Neural cell (in vitro differentiated cells): Measurements from ENCODE around the gene MAP2K4. TPM values are rescaled to one million over a fixed set of nuclear protein-coding genes. Genes with fewer than 3 reads are reported as not detected.

Source experiments
- H2AFZ ChIP-seq: fragments of 200-600, 300-800 bp; sonication (generic), shearing (Covaris generic); 2 replicates; pipeline ENCODE4 v1.6.0; 2014; ENCODE audit warnings: low read depth, mild to moderate bottlenecking, antibody characterized with exemption, low read length, moderate library complexity
- H3F3A ChIP-seq: fragments of 200-600 bp; shearing (Covaris generic); 2 replicates; pipeline ENCODE4 v1.6.1; 2016; ENCODE audit warnings: mild to moderate bottlenecking, moderate library complexity, mixed read lengths, antibody characterized with exemption, low read length; ENCODE audit not compliant: insufficient read depth, poor library complexity, severe bottlenecking
- H3K27ac ChIP-seq: fragments of 200-600, 300-800 bp; sonication (generic), shearing (Covaris generic); 2 replicates; pipeline ENCODE4 v1.5.1; 2014; ENCODE audit warnings: mild to moderate bottlenecking, low read length, moderate library complexity
- H3K27me3 ChIP-seq: fragments of 300-800, 200-600 bp; sonication (generic), shearing (Covaris generic); 2 replicates; pipeline ENCODE4 v1.6.0; 2014; ENCODE audit warnings: mild to moderate bottlenecking, low read depth, low read length, moderate library complexity; ENCODE audit not compliant: insufficient read depth
- H3K36me3 ChIP-seq: fragments of 300-800, 200-600 bp; sonication (generic), shearing (Covaris generic); 2 replicates; pipeline ENCODE4 v1.5.1; 2014; ENCODE audit warnings: mild to moderate bottlenecking, antibody characterized with exemption, low read length, moderate library complexity; ENCODE audit not compliant: insufficient read depth
- H3K4me2 ChIP-seq: fragments of 300-800, 200-600 bp; sonication (generic), shearing (Covaris generic); 2 replicates; pipeline ENCODE4 v1.6.0; 2014; ENCODE audit warnings: mild to moderate bottlenecking, low read length
- H3K4me3 ChIP-seq: fragments of 300-800, 200-600 bp; sonication (generic), shearing (Covaris generic); 2 replicates; pipeline ENCODE4 v1.5.1; 2014; ENCODE audit warnings: mild to moderate bottlenecking, low read length, moderate library complexity
- H3K79me2 ChIP-seq: fragments of 200-600 bp; shearing (Covaris generic); replicated peaks from 2 replicates; pipeline ENCODE4 v1.6.0; 2014; ENCODE audit warnings: mild to moderate bottlenecking, low read length, moderate library complexity; ENCODE audit not compliant: insufficient read depth
- H3K9ac ChIP-seq: fragments of 300-800, 200-600 bp; sonication (generic), shearing (Covaris generic); 2 replicates; pipeline ENCODE4 v1.6.1; 2016; ENCODE audit warnings: mild to moderate bottlenecking, low read length, mixed read lengths
- H3K9me2 ChIP-seq: fragments of 200-600 bp; shearing (Covaris generic); 2 replicates; pipeline ENCODE4 v1.6.1; 2016; ENCODE audit warnings: mild to moderate bottlenecking, low read length, mixed read lengths; ENCODE audit not compliant: insufficient read depth
- H3K9me3 ChIP-seq: fragments of 200-600, 300-800 bp; sonication (generic), shearing (Covaris generic); 2 replicates; pipeline ENCODE4 v1.6.1; 2016; ENCODE audit warnings: mild to moderate bottlenecking, mixed run types, low read length, moderate library complexity, mixed read lengths
- H4K20me1 ChIP-seq: fragments of 200-600 bp; shearing (Covaris generic); 2 replicates; pipeline ENCODE4 v1.6.1; 2016; ENCODE audit warnings: mild to moderate bottlenecking, mixed run types; ENCODE audit not compliant: insufficient read depth
- CTCF ChIP-seq: fragments of 450-650 bp; IDR thresholded peaks from 2 replicates; pipeline ENCODE4 v1.5.1; 2014; ENCODE audit warnings: antibody characterized with exemption, mild to moderate bottlenecking, moderate library complexity; ENCODE audit not compliant: poor library complexity, severe bottlenecking
- EP300 ChIP-seq: fragments of 450-650 bp; conservative IDR thresholded peaks from 2 replicates; pipeline ENCODE4 v1.6.1; 2014; ENCODE audit warnings: antibody characterized with exemption, mild to moderate bottlenecking, moderate library complexity; ENCODE audit not compliant: poor library complexity, severe bottlenecking
- EZH2 ChIP-seq: fragments of 200-600, 300-800 bp; shearing (Covaris generic), sonication (generic); IDR thresholded peaks from 2 replicates; pipeline ENCODE4 v1.6.1; 2014; ENCODE audit warnings: antibody characterized with exemption, low read length, borderline replicate concordance, mild to moderate bottlenecking; ENCODE audit not compliant: insufficient read depth, poor library complexity, severe bottlenecking
- MXI1 ChIP-seq: fragments of 450-650 bp; conservative IDR thresholded peaks from 2 replicates; pipeline ENCODE4 v1.6.1; 2014; ENCODE audit warnings: antibody characterized with exemption, mild to moderate bottlenecking; ENCODE audit not compliant: poor library complexity, severe bottlenecking
- POLR2AphosphoS5 ChIP-seq: IDR thresholded peaks from 2 replicates; pipeline ENCODE4 v1.6.1; 2012
- RAD21 ChIP-seq: fragments of 450-650 bp; conservative IDR thresholded peaks from 2 replicates; pipeline ENCODE4 v1.6.1; 2014; ENCODE audit warnings: antibody characterized with exemption, mild to moderate bottlenecking, moderate library complexity
- REST ChIP-seq: IDR thresholded peaks from 2 replicates; pipeline ENCODE4 v1.6.1; 2012; ENCODE audit warnings: borderline replicate concordance
- SMC3 ChIP-seq: fragments of 450-650 bp; conservative IDR thresholded peaks from 2 replicates; pipeline ENCODE4 v1.6.1; 2014; ENCODE audit warnings: antibody characterized with exemption, mild to moderate bottlenecking, moderate library complexity; ENCODE audit not compliant: poor library complexity
- TAF1 ChIP-seq: IDR thresholded peaks from 2 replicates; pipeline ENCODE4 v1.6.1; 2012; ENCODE audit warnings: low read depth
- polyA plus RNA-seq: library from polyadenylated mRNA; depleted of rRNA; stranded (reverse); fragments of >200 nt; gene quantifications from 2 replicates; pipeline ENCODE4 v1.2.3, GENCODE V29; 2014

The MAP2K4 gene
- polyA plus RNA-seq, 1 donor from 2014 or later, result 78.4 TPM

GRCh38 chr17:12034538-12034937 lies 13.9 kb downstream of the MAP2K4 start:
- H4K20me1 ChIP-seq, result peaks cover 3% of the 10 kb centered on the region
- no peaks in the 10 kb centered on the region for H3F3A ChIP-seq
- H3K9ac ChIP-seq, result no peak overlapping the region
- H3K9me3 ChIP-seq, result no peaks in the 10 kb centered on the region
- no peak for TF ChIP-seq EZH2
- no peak for TF ChIP-seq REST
- TF ChIP-seq EP300, result no peak
- TF ChIP-seq TAF1, result no peak
- no peak overlapping the region for H2AFZ ChIP-seq
- no peak overlapping the region for H3K4me2 ChIP-seq
- H3K4me3 ChIP-seq, result no peak overlapping the region
- H3K36me3 ChIP-seq, result peaks cover 6% of the 10 kb centered on the region
- H3K9me2 ChIP-seq, result no peaks in the 10 kb centered on the region
- peaks cover 78% of the 10 kb centered on the region for H3K79me2 ChIP-seq
- H3K27me3 ChIP-seq, result no peaks in the 10 kb centered on the region
- H3K27ac ChIP-seq, result no peak overlapping the region

- Histone ChIP-seq H3K27me3 (no peaks in the 10 kb centered on the region), H3K79me2 (peaks cover 89% of the 10 kb centered on the region), H3K9ac (no peak overlapping the region), H3K4me3 (no peak overlapping the region), H4K20me1 (no peaks in the 10 kb centered on the region), H3F3A (no peaks in the 10 kb centered on the region), H2AFZ (no peak overlapping the region), H3K27ac (no peak overlapping the region), H3K36me3 (peaks cover 6% of the 10 kb centered on the region), H3K9me2 (no peaks in the 10 kb centered on the region), H3K4me2 (no peak overlapping the region), H3K9me3 (no peaks in the 10 kb centered on the region)
- TF ChIP-seq MXI1 (no peak), EP300 (no peak), CTCF (no peak), RAD21 (no peak), EZH2 (no peak)
Measured at GRCh38 chr17:12035673-12036072, 15.0 kb downstream of the MAP2K4 start.

GRCh38 chr17:12037970-12038369 lies 17.3 kb downstream of the MAP2K4 start:
- H3K79me2 ChIP-seq, result peaks cover 86% of the 10 kb centered on the region
- no peaks in the 10 kb centered on the region for H4K20me1 ChIP-seq

More at GRCh38 chr17:12037970-12038369, 17.3 kb downstream of the MAP2K4 start:
- Histone ChIP-seq H3K9ac (no peak overlapping the region), H3K36me3 (peaks cover 6% of the 10 kb centered on the region), H3K27ac (no peak overlapping the region), H3K9me2 (no peaks in the 10 kb centered on the region), H3K9me3 (no peaks in the 10 kb centered on the region), H2AFZ (no peak overlapping the region), H3K4me2 (no peak overlapping the region), H3K27me3 (no peaks in the 10 kb centered on the region), H3K4me3 (no peak overlapping the region), H3F3A (no peaks in the 10 kb centered on the region)
- TF ChIP-seq CTCF, result no peak
- TF ChIP-seq POLR2AphosphoS5, result no peak
- no peak for TF ChIP-seq EZH2
- TF ChIP-seq EP300, result no peak
- no peak for TF ChIP-seq MXI1
- TF ChIP-seq TAF1, result no peak
- TF ChIP-seq RAD21, result no peak
- TF ChIP-seq SMC3, result no peak
